ENCODE data around the gene HNF4A. TPM values are rescaled to one million over a fixed set of nuclear protein-coding genes. Genes with fewer than 3 reads are reported as not detected.

Gene HNF4A
- total RNA-seq, 1 donor from 2014 or later: not detected

GRCh38 chr20:44357020-44357419 lies 1.5 kb downstream of the HNF4A start:
- no peak for DNase-seq (ENCODE audit: extremely low spot score in 2 of 2)
- intact Hi-C loops (cut with DNase I): no loop called here

GRCh38 chr20:44357555-44358125 lies 2.1 kb downstream of the HNF4A start:
- H3K4me3 ChIP-seq: no peak overlapping the region
- intact Hi-C loops (cut with DNase I): no loop called here
- H3K4me1 ChIP-seq: no peaks in the 10 kb centered on the region
- H3K9me3 ChIP-seq: no peaks in the 10 kb centered on the region
- H3K27me3 ChIP-seq: no peaks in the 10 kb centered on the region
- DNase-seq (ENCODE audit: extremely low spot score in 2 of 2): no peak
- H3K36me3 ChIP-seq: no peaks in the 10 kb centered on the region
- H3K27ac ChIP-seq: no peak overlapping the region
- no peak for TF ChIP-seq CTCF (IDR thresholded peaks at IDR 0.05)
- no peak for TF ChIP-seq POLR2A (IDR thresholded peaks at IDR 0.05)
- no peak for TF ChIP-seq POLR2AphosphoS5 (IDR thresholded peaks at IDR 0.05; ENCODE audit: insufficient read depth in 1 of 2, low read depth in 1 of 2)

More at GRCh38 chr20:44357020-44357419, 1.5 kb downstream of the HNF4A start:
- no peaks in the 10 kb centered on the region for H3K4me1 ChIP-seq
- H3K4me3 ChIP-seq: no peak overlapping the region
- H3K27ac ChIP-seq: no peak overlapping the region
- H3K36me3 ChIP-seq: no peaks in the 10 kb centered on the region
- no peaks in the 10 kb centered on the region for H3K9me3 ChIP-seq
- no peaks in the 10 kb centered on the region for H3K27me3 ChIP-seq
- TF ChIP-seq CTCF (IDR thresholded peaks at IDR 0.05): no peak
- no peak for TF ChIP-seq POLR2A (IDR thresholded peaks at IDR 0.05)
- no peak for TF ChIP-seq POLR2AphosphoS5 (IDR thresholded peaks at IDR 0.05; ENCODE audit: insufficient read depth in 1 of 2, low read depth in 1 of 2)

- TF ChIP-seq POLR2A (IDR thresholded peaks at IDR 0.05) (no peak), CTCF (IDR thresholded peaks at IDR 0.05) (no peak), POLR2AphosphoS5 (IDR thresholded peaks at IDR 0.05; ENCODE audit: insufficient read depth in 1 of 2, low read depth in 1 of 2) (no peak)
- Histone ChIP-seq H3K36me3 (no peaks in the 10 kb centered on the region), H3K9me3 (no peaks in the 10 kb centered on the region), H3K4me3 (no peak overlapping the region), H3K27ac (no peak overlapping the region), H3K27me3 (no peaks in the 10 kb centered on the region), H3K4me1 (no peaks in the 10 kb centered on the region)
- intact Hi-C loops (cut with DNase I): no loop called here
- no peak for DNase-seq (ENCODE audit: extremely low spot score in 2 of 2)
These were observed 3.3 kb downstream of the HNF4A start for GRCh38 chr20:44358776-44359175.

DNA sequence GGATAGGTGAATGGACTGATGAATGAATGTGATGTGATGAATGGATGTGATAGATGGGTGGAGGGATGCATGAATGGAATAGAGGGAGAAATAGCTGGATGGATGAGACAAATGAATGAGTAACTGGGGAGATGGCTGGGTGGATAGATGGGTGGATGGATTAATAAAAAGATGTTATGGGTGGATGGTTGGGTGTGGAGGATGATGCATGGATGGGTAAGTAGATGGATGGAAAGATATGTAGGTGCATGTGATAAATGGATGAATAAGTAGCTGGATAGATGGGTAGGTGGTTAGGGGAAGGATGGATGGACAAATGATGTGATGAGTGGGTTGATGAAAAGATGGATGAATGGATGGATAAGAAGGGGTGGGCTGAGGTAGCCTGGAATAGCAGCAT lies 4.7 kb downstream of the HNF4A start:
- intact Hi-C loops (cut with DNase I): no loop called here
- no peak for TF ChIP-seq POLR2AphosphoS5 (IDR thresholded peaks at IDR 0.05; ENCODE audit: insufficient read depth in 1 of 2, low read depth in 1 of 2)
- no peak for TF ChIP-seq POLR2A (IDR thresholded peaks at IDR 0.05)
- TF ChIP-seq CTCF (IDR thresholded peaks at IDR 0.05): no peak
- DNase-seq (ENCODE audit: extremely low spot score in 2 of 2): no peak

GRCh38 chr20:44361021-44361420 lies 5.5 kb downstream of the HNF4A start:
- Histone ChIP-seq H3K27ac (no peak overlapping the region), H3K36me3 (no peaks in the 10 kb centered on the region), H3K9me3 (no peaks in the 10 kb centered on the region), H3K27me3 (no peaks in the 10 kb centered on the region), H3K4me3 (no peak overlapping the region), H3K4me1 (no peaks in the 10 kb centered on the region)
- no peak for DNase-seq (ENCODE audit: extremely low spot score in 2 of 2)
- intact Hi-C loops (cut with DNase I): no loop called here
- TF ChIP-seq CTCF (IDR thresholded peaks at IDR 0.05) (no peak), POLR2A (IDR thresholded peaks at IDR 0.05) (no peak), POLR2AphosphoS5 (IDR thresholded peaks at IDR 0.05; ENCODE audit: insufficient read depth in 1 of 2, low read depth in 1 of 2) (no peak)

More for the DNA sequence above, 4.7 kb downstream of the HNF4A start:
- Histone ChIP-seq H3K36me3 (no peaks in the 10 kb centered on the region), H3K27ac (no peak overlapping the region), H3K4me1 (no peaks in the 10 kb centered on the region), H3K27me3 (no peaks in the 10 kb centered on the region), H3K4me3 (no peak overlapping the region), H3K9me3 (no peaks in the 10 kb centered on the region)
